HCT116 (cell line): ENCODE measurements around the gene MCM9. TPM values are rescaled to one million over a fixed set of nuclear protein-coding genes. Genes with fewer than 3 reads are reported as not detected.

ENCODE experiments used
- ATAC-seq: fragments of 200-7000 bp; cut with Tn5 transposase; 2 replicates; pipeline ENCODE4 v1.9.1; 2020; ENCODE audit warnings: mild to moderate bottlenecking, moderate library complexity
- BruUV-seq: library from RNA; stranded (reverse); fragments of 400-500 nt; replicated peaks from 2 replicates; lab custom pipeline; 2021; lab: Mats Ljungman, UMichigan
- CTCF ChIA-PET: fragments of 300-600 bp; sonication (Branson Sonifier 250); formaldehyde crosslinking; loops from one replicate; lab custom pipeline; 2021; ENCODE audit warnings: antibody characterized with exemption; lab: Charles Lee
- POLR2A ChIA-PET: fragments of 300-600, 350-600 bp; sonication (Branson Sonifier 250); formaldehyde crosslinking; loops from one replicate; lab custom pipeline; 2021; ENCODE audit warnings: antibody characterized with exemption; lab: Charles Lee
- RAD21 ChIA-PET, 2 experiments: fragments of 300-600 bp; sonication (Branson Sonifier 250); formaldehyde crosslinking; loops; one replicate each; lab custom pipeline; 2023; ENCODE audit warnings: low total read pairs in 2 of 2; ENCODE audit not compliant: uncharacterized antibody in 2 of 2, unreplicated experiment in 2 of 2, low non-redundant PET in 1 of 2; lab: Charles Lee
- DNase-seq: peaks from one replicate; pipeline ENCODE4 v3.0.0-alpha.2; 2010; ENCODE audit warnings: low read depth, low spot score
- H2AFZ ChIP-seq: fragments of 200-600 bp; shearing (Covaris generic), sonication (generic); 2 replicates; pipeline ENCODE4 v1.6.1; 2017; ENCODE audit warnings: low read depth, mixed run types, mixed read lengths, antibody characterized with exemption, low read length; ENCODE audit not compliant: poor library complexity, severe bottlenecking
- H3K27ac ChIP-seq: 2 replicates; pipeline ENCODE4 v1.5.1; 2012; ENCODE audit warnings: low read depth, low read length
- H3K27me3 ChIP-seq: fragments of 200-600 bp; sonication (generic); 2 replicates; pipeline ENCODE4 v1.6.1; 2016; ENCODE audit warnings: mixed run types, low read length, mixed read lengths; ENCODE audit not compliant: insufficient read depth
- H3K36me3 ChIP-seq, 2 experiments: fragments of 200-500 bp in 1 of 2; fragments of 200-600 bp in 1 of 2; sonication (Bioruptor generic) in 1 of 2; sonication (generic) in 1 of 2; 2 replicates each; pipeline versions ENCODE4 v1.5.1 to v1.6.1; 2014 to 2016; ENCODE audit warnings: low read length in 2 of 2, inconsistent platforms in 1 of 2, mixed read lengths in 1 of 2, mixed run types in 1 of 2; ENCODE audit not compliant: insufficient read depth in 2 of 2, control insufficient read depth in 1 of 2
- H3K4me1 ChIP-seq, 2 experiments: fragments of 200-600 bp in 1 of 2; sonication (generic) in 1 of 2; 2 replicates each; pipeline versions ENCODE4 v1.5.1 to v1.6.1; 2012 to 2017; ENCODE audit warnings: low read length in 2 of 2, inconsistent platforms in 1 of 2, mild to moderate bottlenecking in 1 of 2, mixed read lengths in 1 of 2, mixed run types in 1 of 2, moderate library complexity in 1 of 2; ENCODE audit not compliant: insufficient read depth in 2 of 2, control insufficient read depth in 1 of 2
- H3K4me2 ChIP-seq: fragments of 200-600 bp; sonication (generic); 2 replicates; pipeline ENCODE4 v1.6.1; 2017; ENCODE audit warnings: mixed run types, low read length, mixed read lengths
- H3K4me3 ChIP-seq, 2 experiments: fragments of 200-600 bp in 1 of 2; sonication (generic) in 1 of 2; replicated peaks in 1 of 2; 2 replicates each; pipeline ENCODE4 v1.5.1; 2011 to 2016; ENCODE audit warnings: low read length in 2 of 2, control low read depth in 1 of 2, low read depth in 1 of 2, mild to moderate bottlenecking in 1 of 2, mixed read lengths in 1 of 2, mixed run types in 1 of 2
- H3K79me2 ChIP-seq: fragments of 200-600 bp; sonication (generic); 2 replicates; pipeline ENCODE4 v1.6.1; 2017; ENCODE audit warnings: mild to moderate bottlenecking, mixed run types, low read length, moderate library complexity, mixed read lengths; ENCODE audit not compliant: insufficient read depth
- H3K9ac ChIP-seq: fragments of 200-600 bp; sonication (generic); 2 replicates; pipeline ENCODE4 v1.6.1; 2016; ENCODE audit warnings: low read length, mixed read lengths
- H3K9me2 ChIP-seq: fragments of 200-600 bp; sonication (generic), shearing (Covaris generic); 2 replicates; pipeline ENCODE4 v1.6.1; 2017; ENCODE audit warnings: mixed run types, mild to moderate bottlenecking, moderate library complexity; ENCODE audit not compliant: insufficient read depth
- H3K9me3 ChIP-seq, 2 experiments: fragments of 200-500 bp in 1 of 2; fragments of 200-600 bp in 1 of 2; sonication (Bioruptor generic) in 1 of 2; sonication (generic) in 1 of 2; 2 replicates each; pipeline ENCODE4 v1.6.1; 2014 to 2017; ENCODE audit warnings: low read length in 2 of 2, mixed read lengths in 2 of 2, inconsistent platforms in 1 of 2, low read depth in 1 of 2, mild to moderate bottlenecking in 1 of 2, mixed run types in 1 of 2, moderate library complexity in 1 of 2; ENCODE audit not compliant: control insufficient read depth in 1 of 2, insufficient read depth in 1 of 2
- H4K20me1 ChIP-seq: fragments of 200-600 bp; sonication (generic), shearing (Covaris generic); 2 replicates; pipeline ENCODE4 v1.6.1; 2017; ENCODE audit warnings: mixed run types, mild to moderate bottlenecking, moderate library complexity; ENCODE audit not compliant: insufficient read depth
- ATF3 ChIP-seq: IDR thresholded peaks from 2 replicates; pipeline ENCODE4 v1.6.1; 2012
- CEBPB ChIP-seq: IDR thresholded peaks from 2 replicates; pipeline ENCODE4 v1.6.1; 2012; ENCODE audit warnings: low read depth
- CTCF ChIP-seq, 3 experiments: fragments of 200-600 bp in 1 of 3; sonication (generic) in 1 of 3; IDR thresholded peaks in 2 of 3; conservative IDR thresholded peaks in 1 of 3; 2 replicates each; pipeline ENCODE4 v1.5.1; 2012 to 2017; ENCODE audit warnings: low read depth in 2 of 3, low read length in 2 of 3, antibody characterized with exemption in 1 of 3, borderline replicate concordance in 1 of 3, control low read depth in 1 of 3, mild to moderate bottlenecking in 1 of 3, mixed read lengths in 1 of 3, mixed run types in 1 of 3, moderate library complexity in 1 of 3; ENCODE audit not compliant: insufficient read depth in 1 of 3
- EGR1 ChIP-seq: IDR thresholded peaks from 2 replicates; pipeline ENCODE4 v1.6.1; 2012; ENCODE audit warnings: low read depth
- ELF1 ChIP-seq: IDR thresholded peaks from 2 replicates; pipeline ENCODE4 v1.6.1; 2012; ENCODE audit warnings: low read depth, borderline replicate concordance
- EZH2 ChIP-seq: fragments of 200-600 bp; sonication (generic); IDR thresholded peaks from 2 replicates; pipeline ENCODE4 v1.6.1; 2017; ENCODE audit warnings: antibody characterized with exemption, mixed run types
- POLR2A ChIP-seq: IDR thresholded peaks from 2 replicates; pipeline ENCODE4 v1.7.0; 2011; ENCODE audit warnings: borderline replicate concordance; ENCODE audit not compliant: insufficient read depth, insufficient read length; ENCODE audit errors: extremely low read depth
- RAD21 ChIP-seq: IDR thresholded peaks from 2 replicates; pipeline ENCODE4 v1.6.1; 2012; ENCODE audit warnings: low read depth, mild to moderate bottlenecking
- SIN3A ChIP-seq: IDR thresholded peaks from 2 replicates; pipeline ENCODE4 v1.6.1; 2012; ENCODE audit warnings: low read depth
- SP1 ChIP-seq: IDR thresholded peaks from 2 replicates; pipeline ENCODE4 v1.6.1; 2012; ENCODE audit warnings: low read depth
- intact Hi-C: fragments of 100-400 bp; cut with micrococcal nuclease; formaldehyde crosslinking; loops from 2 replicates; pipeline ENCODE4 v1.10.0; 2022
- total RNA-seq: library from RNA; stranded (reverse); gene quantifications from one replicate; pipeline ENCODE4 v1.2.1, GENCODE V29; 2021; ENCODE audit not compliant: unreplicated experiment

The MCM9 gene
- total RNA-seq, 1 experiment from 2014 or later = 13.6 TPM

GRCh38 chr6:118895261-118895560, 39.7 kb downstream of the MCM9 start:
- no peaks in the 10 kb centered on the region for H3K9me2 ChIP-seq
- peak overlapping the region; percentile 56 to 93 for H3K4me3 ChIP-seq
- CTCF ChIA-PET = interaction anchor here (2.2 kb wide), 1 partner anchor 215 kb away, joined by 9 read pairs; no protein-coding TSS in a partner anchor
- H3K36me3 ChIP-seq = peaks cover 3 to 4% of the 10 kb centered on the region in 2 experiments; a peak in 1 of 4 replicates
- H3K27ac ChIP-seq = peak overlapping the region; percentile 85
- RAD21 ChIA-PET = no interaction called here
- peaks cover 70% of the 10 kb centered on the region for H3K79me2 ChIP-seq
- POLR2A ChIA-PET = no interaction called here
- peaks cover 12 to 21% of the 10 kb centered on the region in 2 experiments for H3K4me1 ChIP-seq
- peak overlapping the region; percentile 76 for H3K4me2 ChIP-seq
- H2AFZ ChIP-seq = no peak overlapping the region
- H4K20me1 ChIP-seq = no peaks in the 10 kb centered on the region
- TF ChIP-seq EGR1 = no peak
- no peak for TF ChIP-seq CTCF (IDR thresholded peaks at IDR 0.05 in 2 of 3, conservative IDR thresholded peaks at IDR 0.05 in 1 of 3; ENCODE audit: borderline replicate concordance in 1 of 3, insufficient read depth in 1 of 3, low read depth in 2 of 3, low read length in 2 of 3)
- TF ChIP-seq POLR2A = no peak
- TF ChIP-seq RAD21 = no peak
- TF ChIP-seq SIN3A = no peak
- TF ChIP-seq ATF3 = no peak
- TF ChIP-seq SP1 = no peak
- TF ChIP-seq EZH2 = no peak
- no peak for TF ChIP-seq CEBPB
- no peak for TF ChIP-seq ELF1
- TF ChIP-seq, all 23 proteins: peak for 0
- Histone ChIP-seq H3K27me3 (no peaks in the 10 kb centered on the region), H3K9me3 (no peaks in the 10 kb centered on the region), H3K9ac (peak overlapping the region; percentile 87)
- DNase-seq = no peak
- no peak for ATAC-seq
- BruUV-seq = no TSS peak
- intact Hi-C loops = loop anchor here (2.0 to 10.0 kb wide), 3 partner anchors 40 to 330 kb away; partner anchors contain the start of genes CEP85L and MCM9
